ENCODE measurements around the gene STX18.
"Not testable (repeated sequence)": the region's sequence is repeated elsewhere in the genome, so short reads cannot be mapped to it uniquely, and the experiment has no call there.

The STX18 gene

DNA sequence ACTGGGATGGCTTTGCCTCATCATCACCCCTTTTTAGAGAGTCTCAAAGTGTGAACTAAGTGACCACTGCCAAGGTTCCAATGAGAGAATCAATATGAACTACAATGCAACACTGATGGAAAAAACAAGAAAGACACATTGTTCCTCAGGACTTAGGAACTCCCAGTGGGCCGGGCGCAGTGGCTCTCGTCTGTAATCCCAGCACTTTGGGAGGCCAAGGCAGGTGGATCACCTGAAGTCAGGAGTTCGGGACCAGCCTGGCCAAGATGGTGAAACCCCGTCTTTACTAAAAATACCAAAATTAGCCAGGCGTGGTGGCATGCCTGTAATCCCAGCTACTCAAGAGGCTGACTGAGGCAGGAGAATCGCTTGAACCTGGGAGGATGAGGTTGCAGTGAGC is 119.7 kb downstream of the STX18 start:
- not testable (repeated sequence) for DNase-seq (ENCODE audit: low read depth in 2 of 2)

DNA sequence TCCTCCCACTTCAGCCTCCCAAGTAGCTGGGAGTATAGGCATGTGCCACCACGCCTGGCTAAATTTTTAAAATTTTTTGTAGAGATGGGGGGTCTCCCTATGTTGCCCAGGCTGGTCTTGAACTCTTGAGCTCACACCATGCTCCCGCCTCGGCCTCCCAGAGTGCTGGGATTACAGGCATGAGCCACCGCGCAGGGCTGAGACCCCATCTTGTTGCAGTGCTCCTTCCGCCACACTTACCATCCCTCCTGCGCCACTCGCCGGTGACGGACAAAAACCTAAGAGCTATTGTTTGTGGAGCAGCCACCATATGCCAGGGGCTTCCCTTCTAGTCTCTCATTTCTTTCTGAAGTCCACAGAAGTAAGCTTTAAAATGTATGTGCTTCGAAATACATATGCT is 120.5 kb downstream of the STX18 start:
- DNase-seq (ENCODE audit: low read depth in 2 of 2), result no peak

DNA sequence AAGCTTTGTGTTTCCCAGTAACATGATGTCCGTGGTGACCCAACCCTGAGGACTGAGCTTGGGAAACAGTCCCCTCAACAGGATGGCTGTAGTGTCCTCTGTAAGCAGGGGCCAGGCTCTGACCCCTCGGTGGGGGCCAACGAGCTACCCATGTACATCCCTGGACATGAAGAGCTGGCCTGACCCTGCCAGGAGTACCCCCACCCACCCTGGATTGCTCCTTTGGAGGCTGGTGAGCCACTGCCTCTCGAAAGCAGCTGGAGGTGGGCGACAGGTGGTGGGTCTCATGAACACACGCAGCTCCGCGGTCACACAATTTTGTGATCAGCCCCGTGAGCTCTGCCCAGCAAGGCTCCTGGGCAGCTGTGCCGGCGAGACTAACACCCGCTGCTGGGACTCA is 121.4 kb downstream of the STX18 start:
- DNase-seq (ENCODE audit: low read depth in 2 of 2), result no peak

DNA sequence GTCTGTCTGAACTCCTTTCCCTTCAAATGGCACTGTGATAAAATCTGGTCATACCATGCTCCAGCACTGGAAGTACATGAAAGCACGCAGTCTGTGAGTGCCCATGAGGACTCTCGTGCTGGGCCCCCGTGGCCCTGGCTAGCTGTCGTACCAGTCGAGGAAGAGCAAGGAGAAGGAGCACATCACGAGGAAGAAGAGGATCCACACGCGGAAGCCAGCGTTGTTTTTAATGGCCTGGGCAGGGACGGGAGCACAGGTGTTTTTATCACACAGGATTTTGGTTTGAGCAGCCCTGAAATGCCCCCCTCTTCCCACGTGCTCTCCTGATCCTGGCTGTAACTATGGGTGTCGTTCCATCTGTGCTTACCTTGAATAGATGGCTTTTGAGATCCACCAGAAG is 122.0 kb downstream of the STX18 start:
- DNase-seq (ENCODE audit: low read depth in 2 of 2), result no peak

DNA sequence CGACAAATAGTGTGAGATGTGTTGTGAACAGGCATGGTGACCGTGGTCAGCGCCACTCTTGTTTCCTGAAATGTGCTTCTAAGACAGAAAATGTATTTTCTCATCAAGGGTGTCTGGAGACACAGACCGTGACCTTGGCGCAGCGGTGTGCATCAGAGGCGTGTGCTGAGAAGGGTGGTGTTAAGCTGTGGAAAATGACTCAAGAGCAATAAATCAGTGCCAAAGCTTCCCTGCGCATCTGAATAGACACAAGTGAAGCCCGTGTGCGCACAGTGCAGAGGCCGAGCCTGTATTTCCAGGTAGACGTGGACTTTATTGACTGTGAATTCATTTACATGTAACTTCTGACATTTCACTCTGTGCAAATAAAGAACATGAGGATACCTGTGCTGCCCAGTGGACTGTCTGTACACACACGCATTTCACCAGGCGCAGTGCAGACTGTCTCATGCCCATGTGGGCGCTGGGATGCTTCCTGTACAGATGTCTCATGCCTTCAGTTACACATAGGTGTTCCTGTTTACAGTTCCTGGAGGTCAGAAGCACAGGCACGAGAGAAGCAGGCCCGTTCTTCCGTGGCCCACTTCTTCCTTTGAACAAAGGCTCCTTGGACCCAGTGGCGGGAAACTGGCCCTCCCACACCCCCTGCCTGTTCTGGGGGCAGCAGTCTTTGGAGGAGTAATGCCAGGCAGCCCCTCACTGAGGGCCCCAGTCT is 123.0 kb downstream of the STX18 start:
- no peak for DNase-seq (ENCODE audit: low read depth in 2 of 2)

DNA sequence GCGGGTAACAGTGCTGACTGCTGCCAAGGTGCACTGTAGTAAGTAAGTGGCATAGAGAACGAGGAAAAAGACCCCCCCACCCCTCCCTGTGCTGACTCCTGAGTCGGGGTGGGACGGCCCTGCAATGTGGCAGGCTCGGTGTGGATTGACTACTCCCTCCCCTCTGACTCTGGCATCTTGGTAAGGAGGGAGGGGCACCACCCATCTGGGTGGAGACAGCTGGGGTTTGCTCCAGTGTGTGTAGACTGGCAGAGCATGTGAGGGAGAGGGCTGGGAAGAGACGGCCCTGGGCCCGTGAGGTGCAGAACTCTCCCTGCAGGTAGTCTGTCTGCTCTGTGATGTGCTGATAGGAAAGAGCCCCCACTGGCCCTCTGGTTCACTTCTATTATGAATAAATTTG is 124.0 kb downstream of the STX18 start:
- no peak for DNase-seq (ENCODE audit: low read depth in 2 of 2)

DNA sequence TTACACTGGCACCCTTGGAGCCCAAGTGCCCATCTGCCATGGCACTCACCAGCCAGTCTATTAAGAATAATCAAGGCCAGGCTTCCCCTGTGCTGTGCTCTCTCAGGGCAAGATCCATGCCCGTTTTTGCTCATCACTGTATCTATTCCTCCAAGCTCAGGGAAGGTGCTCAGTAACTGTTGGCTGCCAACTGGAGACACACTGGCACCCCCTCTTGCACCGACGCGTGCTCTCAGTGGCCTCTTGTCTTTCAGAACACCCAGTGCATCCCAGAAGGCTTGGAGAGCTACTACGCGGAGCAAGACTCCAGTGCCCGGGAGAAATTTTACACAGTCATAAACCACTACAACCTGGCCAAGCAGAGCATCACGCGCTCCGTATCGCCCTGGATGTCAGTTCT is 124.9 kb downstream of the STX18 start:
- no peak for DNase-seq (ENCODE audit: low read depth in 2 of 2)

DNA sequence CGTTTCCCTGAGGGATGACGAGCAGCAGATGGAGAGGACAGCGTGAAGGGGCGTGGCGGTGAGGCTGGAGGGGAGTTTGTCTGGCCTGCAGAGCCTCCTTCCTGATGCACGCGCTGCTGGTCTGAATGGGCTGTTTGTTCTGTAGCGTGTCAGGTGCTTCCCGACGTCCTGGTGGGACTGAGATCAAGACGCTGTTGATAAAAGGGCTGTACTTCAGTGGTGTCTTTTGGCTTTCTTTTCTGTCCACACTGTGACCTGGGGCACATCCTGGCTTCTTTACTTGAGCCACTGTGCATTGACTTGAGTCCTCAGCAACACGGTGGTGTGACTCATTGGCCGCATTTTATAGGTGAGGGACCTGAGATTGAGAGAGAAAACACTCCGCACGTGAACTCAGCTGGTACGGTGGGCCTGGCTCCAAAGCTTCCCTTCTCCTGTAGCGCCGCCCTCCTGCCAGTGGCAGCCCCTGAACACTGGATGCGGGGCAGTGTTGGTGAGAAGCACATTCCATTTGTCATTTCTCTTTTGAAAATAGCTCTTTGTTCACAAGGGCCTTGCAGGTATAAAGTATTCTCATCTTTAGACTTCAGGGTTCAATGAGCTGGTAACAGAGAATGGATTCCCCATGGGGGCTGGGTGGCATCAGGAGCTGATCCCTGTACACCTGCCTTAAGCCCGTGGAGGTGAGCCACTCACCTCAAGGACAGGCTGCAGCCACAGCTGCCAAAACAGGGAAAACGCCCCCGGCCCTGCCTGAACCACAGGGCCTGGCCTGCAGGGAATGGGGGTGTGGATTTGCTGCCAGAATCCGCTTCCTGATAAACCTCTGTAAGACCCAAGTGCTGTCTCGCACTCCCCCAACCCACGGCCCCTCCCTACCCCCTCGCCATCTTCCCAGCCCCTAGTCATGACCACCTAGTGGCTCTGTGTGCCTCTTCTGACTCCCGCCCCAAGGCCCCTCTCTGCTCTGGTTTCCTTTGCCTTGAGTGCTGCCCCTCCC is 125.7 kb downstream of the STX18 start:
- DNase-seq (ENCODE audit: low read depth in 2 of 2), result no peak

DNA sequence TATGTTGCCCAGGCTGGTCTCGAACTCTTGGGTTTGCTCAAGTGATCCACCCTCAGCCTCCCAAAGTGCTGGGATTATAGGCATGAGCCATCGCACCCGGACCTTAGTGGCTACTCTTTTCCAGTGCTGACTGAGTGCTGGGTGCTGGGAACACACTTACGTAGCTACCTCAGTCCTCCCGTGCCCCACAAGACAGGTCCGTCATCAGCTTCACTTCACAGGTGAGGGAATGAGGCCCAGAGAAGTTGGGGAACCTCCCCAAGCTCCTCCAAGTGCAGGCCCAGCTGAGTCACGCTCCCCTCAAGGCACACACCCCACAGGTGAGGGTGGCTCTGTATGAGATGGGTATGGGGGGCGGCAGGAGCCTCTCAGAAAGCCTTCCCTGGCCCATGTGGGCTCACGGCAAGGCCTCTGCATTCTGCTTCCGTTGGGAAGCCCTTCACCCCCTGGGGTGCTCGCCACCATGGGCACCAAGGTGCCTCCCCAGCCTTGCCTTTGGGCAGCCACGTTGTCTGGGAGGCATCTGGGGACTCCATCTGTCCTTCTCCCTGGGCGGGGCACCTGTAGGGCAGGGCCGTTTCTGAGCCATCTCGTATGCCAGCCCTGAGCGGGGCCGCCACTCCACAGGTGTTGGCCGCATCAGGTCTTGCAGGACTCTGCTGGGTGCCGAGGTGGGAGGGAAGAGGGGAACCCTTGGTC is 126.6 kb downstream of the STX18 start:
- no peak for DNase-seq (ENCODE audit: low read depth in 2 of 2)

DNA sequence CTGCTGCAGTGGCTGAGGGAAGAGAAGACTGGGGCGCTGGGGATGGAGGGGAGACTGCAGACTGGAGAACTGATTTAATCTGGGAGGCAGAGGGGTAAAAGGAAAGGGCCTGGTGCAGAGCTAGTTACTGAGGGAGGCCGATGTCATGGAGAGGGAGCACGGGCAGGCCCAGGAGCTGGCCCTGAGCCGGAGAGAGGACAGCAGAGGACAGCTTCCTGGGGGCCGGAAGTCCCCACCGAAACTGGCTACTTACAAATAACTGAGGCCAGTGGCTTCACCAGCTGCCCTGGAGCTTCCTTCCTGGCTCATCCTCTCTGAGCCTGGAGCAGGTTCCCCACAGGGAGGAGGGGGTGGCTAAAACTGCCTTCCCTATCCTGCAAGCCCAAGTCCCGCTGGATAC is 128.0 kb downstream of the STX18 start:
- DNase-seq (ENCODE audit: low read depth in 2 of 2), result no peak

DNA sequence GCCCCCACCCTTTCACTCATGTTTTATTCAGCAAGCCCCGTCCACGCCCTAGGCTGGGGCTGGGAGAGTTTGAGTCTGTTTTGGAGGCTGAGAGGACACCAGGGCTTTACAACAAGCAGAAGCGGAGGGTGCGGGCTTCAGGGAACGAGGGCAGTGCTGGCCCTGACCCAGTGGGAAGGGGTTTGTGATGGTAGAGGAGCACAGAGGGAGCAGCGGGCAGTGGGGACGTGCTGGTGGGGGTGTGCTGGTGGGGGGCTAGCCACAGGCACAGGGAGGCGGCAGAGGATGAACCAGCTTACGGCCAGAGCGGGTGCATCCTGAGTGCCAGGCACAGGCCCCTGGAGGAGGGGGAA is 128.5 kb downstream of the STX18 start:
- DNase-seq (ENCODE audit: low read depth in 2 of 2), result no peak

DNA sequence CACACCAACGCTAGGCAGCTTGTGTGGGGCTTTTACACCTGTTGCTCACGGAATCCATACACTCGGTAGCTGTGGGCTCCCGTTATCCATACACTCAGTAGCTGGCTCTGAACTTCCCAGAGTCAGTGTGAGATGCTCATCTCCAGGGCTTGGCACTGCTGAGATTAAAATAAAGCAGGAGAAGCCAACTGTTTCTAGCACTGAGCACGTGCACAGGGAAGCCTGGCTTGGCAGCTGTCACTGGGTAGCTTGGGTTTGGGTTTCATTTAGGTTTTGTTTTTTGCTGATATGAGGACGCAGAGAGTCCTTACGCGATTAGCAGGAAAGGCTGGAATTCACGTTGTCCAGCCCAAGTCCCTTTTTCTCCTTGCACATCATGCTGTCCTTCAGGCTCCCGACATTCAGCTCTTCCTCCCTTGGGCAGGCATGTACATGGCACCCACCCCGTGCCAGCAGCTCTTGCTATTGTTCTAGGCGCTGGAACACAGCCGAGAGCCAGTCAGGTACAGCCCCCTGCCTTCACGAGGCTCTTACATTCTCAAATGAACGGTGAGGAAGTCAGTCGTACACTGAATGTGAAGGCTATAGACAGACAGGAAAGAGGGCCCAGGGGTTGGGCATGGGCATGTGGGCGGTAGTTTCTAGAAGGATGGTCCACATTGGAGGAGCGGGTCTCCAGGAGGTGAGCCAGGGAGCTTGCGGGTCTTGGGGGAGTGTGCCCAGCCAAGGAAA is 129.0 kb downstream of the STX18 start:
- no peak for DNase-seq (ENCODE audit: low read depth in 2 of 2)

DNA sequence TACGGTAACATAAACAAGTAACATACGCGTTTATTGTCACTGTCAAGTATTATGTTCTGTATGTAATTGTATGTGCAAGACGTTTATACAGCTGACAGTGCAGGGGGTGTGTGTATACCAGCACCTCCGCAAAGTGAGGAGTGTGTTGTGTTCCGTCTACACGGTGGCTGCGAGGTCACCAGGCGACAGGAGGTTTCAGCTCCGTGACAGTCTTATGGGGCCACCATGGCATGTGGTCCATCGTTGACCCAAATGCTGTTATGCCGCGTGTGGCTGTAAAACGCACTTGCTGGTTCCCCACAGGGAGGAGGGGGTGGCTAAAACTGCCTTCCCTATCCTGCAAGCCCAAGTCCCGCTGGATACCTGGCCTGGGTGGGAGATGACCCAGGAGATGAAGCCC is 129.9 kb downstream of the STX18 start:
- DNase-seq (ENCODE audit: low read depth in 2 of 2), result no peak

DNA sequence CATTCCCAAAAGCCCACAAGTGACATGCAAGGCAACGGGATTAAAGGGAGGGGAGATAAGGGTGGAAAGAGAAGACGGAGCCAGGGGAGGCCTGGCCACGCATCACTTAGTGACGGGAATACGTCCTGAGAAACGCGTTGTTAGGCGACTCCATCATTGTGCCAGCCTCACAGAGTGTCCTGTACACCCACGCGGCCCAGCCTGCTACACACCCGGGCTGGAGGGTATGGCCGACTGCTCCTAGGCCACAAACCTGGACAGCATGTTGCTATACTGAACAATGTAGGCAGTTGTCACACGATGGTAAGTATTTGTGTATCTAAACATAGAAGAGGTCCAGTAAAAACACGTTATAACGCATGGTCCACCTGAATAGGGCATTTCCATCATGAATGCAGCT is 131.6 kb downstream of the STX18 start:
- DNase-seq (ENCODE audit: low read depth in 2 of 2), result no peak

DNA sequence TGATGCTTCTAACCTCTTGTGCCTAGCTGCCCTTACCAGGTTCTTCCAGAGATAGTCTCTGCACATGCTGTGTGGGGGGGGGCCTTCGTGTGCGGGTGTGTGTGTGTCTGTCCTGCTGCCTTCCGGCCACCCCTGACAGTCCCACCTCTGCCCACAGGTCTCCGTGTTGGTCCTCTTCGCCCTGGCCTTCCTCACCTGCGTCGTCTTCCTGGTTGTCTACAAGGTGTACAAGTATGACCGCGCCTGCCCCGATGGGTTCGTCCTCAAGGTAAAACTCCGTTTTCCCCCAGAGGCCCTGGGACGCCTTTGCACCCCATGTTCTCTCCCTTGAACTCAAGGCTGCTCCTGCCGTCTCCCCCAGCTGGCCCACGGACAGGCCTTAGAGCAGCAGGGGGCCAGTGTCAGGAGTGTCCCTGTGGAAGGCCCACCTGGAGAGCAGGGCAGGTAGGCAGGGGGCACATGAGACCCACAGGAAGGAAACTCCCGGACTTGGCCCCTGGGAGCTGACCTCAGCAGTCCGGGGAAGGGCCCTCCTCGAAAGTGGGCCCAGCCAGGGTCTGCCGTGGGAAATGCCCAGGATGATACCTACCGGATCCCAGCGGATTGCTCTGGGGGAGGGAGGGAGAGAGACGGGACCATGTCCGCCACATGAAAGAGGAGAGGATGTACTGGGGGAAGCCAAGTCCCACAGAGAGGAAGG is 132.3 kb downstream of the STX18 start:
- DNase-seq (ENCODE audit: low read depth in 2 of 2), result no peak

DNA sequence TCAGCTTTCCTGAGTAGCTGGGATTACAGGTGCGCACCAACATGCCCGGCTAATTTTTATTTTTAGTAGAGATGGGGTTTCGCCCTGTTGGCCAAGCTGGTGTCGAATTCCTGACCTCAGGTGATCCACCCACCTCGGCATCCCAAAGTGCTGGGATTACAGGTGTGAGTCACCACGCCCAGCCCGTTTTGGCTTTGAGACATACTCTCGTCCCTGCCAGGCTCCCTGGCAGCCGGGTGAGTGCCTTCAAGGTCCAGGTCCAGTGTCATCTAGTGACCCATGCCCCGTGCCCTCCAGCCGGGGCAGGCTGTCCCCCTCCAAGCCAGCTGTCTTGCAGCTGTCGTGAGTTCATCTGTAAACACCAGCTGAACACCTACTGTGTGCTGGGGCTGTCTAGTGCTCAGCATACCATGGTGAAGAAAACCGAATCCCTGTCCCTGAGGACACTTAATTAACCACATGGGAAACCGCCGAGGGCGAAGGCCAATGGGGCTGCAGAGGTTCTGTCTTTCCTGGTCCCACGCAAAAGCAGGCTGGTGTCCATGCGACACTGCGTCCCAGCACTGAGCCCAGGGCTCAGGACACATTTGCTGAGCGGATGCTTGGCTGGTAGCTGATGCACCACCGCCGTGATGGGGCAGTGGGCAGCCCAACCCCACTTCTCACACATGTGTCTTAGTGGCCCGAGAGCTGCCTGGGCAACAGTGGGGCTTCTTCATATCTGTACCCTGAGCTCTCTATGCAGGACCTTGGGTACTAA is 133.1 kb downstream of the STX18 start:
- DNase-seq (ENCODE audit: low read depth in 2 of 2), result no peak

DNA sequence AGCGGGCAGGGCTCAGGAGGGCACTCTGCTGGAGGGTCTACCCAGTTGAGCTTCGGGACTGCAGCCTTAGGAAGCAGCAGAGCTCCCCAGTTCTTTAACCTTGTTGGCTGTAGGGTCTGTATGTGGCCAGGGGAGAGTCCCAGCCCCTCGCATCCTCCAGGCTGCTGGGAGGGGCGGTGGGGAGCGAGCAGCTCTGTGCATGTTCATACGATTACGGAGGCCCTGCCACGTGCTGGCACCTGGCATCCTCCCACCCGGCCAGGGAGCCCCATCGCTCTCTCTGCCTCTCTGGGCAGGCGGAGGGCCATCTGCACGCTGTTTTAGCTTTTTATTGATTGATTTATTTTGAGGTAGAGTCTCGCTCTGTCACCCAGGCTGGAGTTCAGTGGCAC is 133.7 kb downstream of the STX18 start:
- no peak for DNase-seq (ENCODE audit: low read depth in 2 of 2)

DNA sequence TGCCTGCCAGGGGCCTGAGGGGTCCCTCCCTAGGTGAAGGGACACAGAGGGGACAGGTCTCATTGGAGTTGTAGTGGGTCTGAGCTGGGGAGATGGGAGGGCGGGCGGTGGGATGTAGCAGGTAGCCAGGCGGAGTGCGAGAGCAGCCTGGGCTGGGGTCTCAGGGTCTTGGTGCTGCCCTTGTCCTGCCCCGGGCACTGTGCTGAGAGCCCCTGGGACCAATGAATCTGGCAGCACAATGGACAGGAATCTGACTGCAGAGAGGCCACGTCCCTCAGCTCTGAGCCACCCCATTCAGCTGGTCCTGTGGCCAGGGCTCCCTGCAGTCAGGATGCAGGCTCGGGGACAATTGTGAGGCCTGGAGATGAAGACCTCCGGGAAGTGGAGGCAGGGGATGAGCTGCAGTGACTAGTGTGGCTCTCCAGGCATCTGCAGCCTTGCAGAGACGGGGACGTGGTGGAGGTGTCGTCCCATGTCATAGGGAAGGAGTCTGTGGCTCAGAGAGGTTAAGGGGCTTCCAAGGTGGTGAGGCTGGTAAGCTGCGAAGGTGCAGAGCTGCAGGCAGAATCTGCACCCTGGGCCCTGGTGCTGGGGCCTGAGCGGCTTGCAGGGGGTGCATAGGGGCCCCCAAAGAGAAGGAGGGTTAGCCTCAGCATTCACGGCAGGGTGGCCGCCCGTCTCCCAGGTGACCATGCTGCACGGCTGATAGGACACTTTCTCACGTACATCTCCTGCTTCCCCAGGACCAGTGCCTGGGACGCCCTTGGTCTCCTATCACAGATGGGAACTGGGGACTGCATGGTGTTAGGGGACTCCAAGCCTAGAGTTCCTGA is 134.3 kb downstream of the STX18 start:
- no peak for DNase-seq (ENCODE audit: low read depth in 2 of 2)

DNA sequence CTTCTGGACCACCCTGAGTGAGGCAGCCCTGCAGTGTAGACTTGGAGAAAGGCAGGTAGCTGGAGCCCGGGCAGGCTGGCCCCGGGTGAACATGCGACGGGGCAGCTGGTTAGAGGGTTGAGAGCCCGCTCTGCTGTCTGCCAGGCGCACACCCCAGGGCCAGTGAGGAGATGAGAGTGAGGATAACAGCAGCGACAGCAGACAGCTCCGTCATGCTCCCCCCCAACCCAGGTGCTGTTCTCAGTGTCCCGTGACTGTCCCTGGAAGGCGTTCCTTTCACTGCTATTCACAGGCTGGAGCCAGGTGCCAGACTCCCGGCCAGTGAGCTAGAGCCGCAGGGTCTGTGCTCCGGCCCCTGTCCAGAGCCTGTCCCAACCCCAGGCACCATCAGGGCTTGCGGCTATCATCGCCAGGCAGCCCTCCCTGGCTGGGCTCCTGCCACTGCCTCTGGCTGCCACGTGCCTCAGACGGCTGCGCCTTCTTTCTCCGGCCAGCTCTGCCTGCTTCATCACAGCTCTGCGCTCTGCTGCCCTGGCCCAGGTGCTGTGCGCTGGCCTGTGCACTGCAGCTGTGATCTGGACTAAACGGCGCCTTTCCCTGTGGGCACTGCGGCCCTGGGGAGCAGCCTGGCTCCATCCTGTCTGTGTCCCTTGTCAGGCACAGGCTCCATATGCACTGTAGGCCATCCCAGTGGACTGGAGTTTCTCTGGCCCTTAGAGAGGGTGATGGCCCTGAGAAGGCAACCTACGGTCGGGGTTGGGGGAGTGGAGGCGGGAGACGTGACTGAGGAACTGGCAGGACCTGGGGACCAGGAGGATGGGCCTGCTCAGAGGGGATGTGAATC is 135.2 kb downstream of the STX18 start:
- no peak for DNase-seq (ENCODE audit: low read depth in 2 of 2)
